ENCODE data around the gene FGF12.
A peak's percentile ranks its signal among the peaks of the same experiment; 100 is the strongest.
"Not testable (repeated sequence)": the region's sequence is repeated elsewhere in the genome, so short reads cannot be mapped to it uniquely, and the experiment has no call there.

Gene FGF12

GRCh38 chr3:192576704-192577103, 150.6 kb downstream of the FGF12 start:
- DNase-seq, result not testable (repeated sequence)

GRCh38 chr3:192575879-192576506, 151.3 kb downstream of the FGF12 start:
- DNase-seq, result no peak

DNA sequence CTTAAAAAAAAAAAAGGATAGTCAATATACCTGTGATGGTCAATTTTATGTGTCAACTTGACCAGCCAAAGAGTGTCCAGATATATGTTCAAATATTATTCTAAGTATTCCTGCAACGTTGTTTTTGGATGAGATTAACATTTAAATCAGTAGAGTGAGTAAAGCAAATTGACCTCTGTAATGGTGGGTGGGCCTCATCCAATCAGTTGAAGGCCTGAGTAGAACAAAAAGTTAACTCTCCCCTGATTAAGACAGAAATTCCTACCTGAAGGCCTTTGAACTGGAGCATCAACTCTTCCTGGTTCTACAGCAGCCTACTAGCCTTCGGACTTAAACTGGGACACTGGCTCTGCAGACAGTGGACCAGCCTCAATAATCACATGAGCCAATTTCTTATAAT, 154.1 kb downstream of the FGF12 start:
- no peak for DNase-seq

DNA sequence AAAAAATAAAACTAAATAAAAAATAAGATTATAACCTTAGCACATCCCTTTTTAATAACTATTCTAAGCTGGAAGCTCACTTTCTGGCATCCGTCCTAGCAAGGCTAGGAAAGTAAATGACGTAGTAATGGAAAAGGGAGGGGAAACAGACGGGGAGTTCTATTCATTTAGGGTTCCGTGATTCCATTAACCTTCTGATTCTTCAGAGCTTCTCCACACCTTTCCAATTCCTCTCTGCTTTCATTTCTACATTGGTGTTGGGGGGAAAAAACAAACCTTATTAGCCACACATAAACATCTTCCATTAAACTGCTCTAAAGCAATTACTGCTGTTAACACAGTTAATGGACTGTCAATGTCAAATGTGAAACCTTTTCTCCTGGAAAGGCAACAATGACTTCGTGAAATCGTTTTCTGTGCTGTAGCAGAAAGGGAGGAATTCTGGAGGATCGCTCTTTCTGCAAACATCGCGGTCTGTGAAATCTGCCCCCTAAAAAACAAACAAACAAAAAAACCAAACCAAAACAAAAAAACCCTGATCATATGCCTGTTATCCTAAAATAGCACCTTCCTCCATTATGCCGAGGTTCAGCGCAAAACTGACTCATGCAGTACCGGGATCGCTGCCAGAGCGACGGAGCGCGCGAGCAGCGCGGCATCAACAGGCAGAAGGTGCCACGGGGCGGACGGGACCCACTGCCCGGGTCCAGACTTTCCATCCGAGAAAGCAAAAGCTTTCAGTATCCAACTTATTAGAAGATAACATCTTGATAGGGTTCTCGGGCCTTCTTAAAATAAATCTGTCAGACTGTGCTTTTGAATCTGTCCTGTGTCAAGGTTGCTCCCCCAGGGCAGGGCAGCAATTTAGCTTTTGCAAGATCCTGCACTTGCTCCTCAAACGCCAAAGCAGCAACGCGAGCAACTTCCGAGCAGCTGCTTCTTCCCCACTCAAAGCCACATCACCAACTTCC, 156.2 kb downstream of the FGF12 start:
- peak; percentile 68 for DNase-seq

- DNase-seq, result no peak
Measured at GRCh38 chr3:192570315-192570714, 157.0 kb downstream of the FGF12 start.

- peak; percentile 57 for DNase-seq
Measured at GRCh38 chr3:192566706-192567290, 160.5 kb downstream of the FGF12 start.

- DNase-seq, result no peak
Measured at GRCh38 chr3:192564611-192565010, 162.7 kb downstream of the FGF12 start.

DNA sequence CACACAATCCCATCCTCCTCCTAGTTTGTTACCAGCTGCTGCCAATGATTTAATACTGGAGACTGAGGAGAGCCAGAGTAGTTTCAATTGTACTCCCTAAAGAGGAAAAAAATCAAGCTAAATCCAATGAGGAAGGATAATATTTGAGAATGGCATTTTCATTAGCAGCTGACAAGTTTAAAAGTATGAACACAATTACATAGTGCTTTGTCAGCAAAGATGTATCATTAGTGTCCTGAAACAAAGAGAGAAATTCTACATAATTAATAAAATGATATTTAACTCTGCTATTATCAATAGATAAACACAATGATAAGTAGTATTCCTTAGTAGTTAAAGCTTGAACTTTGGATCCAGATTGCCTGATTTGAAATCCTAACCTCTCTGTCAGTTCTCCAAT, 163.9 kb downstream of the FGF12 start:
- no peak for DNase-seq

DNA sequence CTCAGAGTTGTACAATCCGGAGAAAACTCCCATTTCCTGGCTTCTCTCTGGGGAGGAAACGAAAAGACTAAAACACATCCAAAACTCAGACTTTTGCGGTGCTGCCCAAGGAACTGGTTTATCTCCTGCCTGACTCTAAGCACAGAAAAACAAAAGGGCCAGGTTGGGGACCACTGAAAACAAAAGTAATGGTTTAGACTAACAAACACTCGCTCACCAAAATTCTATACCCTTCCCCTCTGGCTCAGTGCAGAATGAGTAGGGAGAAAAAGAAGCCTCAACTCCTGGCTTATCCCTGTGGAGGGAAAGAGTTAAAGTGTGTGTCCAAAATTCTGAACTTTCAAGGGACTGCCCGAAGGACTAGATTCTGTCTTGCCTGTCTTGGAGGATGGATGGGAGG, 173.6 kb downstream of the FGF12 start:
- no peak for DNase-seq

DNA sequence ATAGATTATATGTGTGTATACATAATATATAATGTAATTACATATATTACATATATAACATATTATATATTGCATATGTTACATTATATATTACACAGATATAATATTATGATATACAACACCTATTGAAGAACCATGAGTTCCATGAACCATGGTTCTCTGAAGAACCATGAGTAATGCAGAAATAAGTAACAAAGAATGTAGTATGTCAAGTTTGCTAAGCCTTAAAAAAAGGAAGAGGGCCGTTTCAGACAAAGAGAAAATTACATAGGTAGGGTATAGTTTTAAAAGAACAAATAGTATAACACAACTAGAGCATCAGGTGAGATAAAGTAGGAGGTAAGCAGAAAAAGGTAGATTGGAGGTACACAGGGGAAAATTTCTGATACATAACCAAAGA, 177.0 kb downstream of the FGF12 start:
- no peak for DNase-seq

DNA sequence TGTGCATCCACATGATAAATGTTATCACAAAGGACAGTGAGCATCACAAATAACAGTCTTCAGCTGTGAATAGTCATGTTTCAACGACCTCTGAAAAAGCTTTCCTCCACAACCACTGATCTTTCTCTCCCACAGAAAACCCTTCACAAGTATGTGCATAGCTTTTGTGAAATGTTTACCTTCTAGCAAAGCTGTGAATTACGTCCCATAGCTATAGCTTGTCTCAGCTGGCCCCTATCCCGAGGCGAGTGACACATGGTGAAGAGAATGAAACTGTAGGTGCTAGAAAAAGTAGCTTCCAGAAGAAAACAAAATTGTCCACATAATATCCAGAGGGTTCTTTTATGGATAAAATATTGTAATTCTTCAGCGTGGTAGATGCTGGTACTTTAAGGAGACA, 182.0 kb downstream of the FGF12 start:
- no peak for DNase-seq

DNA sequence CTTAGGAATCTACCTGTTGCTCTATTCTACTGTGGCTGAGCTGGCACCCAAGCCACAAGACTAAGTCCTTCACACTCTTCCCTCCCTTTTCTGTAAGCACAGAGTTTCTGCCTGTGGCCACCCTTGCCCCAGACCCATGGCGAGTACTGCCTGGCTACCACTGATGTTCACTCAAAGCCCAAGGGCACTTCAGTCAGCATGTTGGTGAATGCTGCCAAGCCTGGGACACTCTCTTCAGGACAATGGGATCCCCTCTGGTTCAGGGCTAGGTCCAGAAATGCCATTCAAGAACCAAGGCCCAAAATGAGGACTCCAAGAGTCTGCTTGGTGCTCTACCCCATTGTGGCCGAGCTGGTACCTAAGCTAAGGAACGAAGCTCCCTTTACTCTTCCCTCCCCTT, 184.2 kb downstream of the FGF12 start:
- no peak for DNase-seq

DNA sequence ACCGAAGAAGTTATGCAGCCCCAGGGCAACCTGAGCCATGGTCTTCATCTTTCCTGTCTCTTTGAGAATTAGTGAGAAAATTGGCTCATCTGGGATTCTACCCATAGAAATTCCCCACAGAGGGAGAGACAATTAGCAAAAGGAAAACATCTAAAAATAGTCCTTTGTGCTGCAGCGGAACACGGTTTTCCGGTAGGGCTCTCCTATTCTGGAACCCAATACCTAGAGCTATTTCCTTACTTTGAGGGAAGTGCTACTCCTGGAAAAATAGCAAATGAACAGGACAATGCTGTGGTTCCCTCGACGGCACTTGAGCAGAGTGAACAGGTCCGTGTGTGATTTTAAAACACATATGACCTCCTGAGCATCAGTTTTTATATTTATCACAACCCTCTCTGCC, 210.5 kb downstream of the FGF12 start:
- DNase-seq, result no peak

- peak; percentile 45 for DNase-seq
Measured at GRCh38 chr3:192515664-192516045, 211.7 kb downstream of the FGF12 start.

- peak; percentile 80 for DNase-seq
Measured at GRCh38 chr3:192514754-192515663, 212.3 kb downstream of the FGF12 start.

DNA sequence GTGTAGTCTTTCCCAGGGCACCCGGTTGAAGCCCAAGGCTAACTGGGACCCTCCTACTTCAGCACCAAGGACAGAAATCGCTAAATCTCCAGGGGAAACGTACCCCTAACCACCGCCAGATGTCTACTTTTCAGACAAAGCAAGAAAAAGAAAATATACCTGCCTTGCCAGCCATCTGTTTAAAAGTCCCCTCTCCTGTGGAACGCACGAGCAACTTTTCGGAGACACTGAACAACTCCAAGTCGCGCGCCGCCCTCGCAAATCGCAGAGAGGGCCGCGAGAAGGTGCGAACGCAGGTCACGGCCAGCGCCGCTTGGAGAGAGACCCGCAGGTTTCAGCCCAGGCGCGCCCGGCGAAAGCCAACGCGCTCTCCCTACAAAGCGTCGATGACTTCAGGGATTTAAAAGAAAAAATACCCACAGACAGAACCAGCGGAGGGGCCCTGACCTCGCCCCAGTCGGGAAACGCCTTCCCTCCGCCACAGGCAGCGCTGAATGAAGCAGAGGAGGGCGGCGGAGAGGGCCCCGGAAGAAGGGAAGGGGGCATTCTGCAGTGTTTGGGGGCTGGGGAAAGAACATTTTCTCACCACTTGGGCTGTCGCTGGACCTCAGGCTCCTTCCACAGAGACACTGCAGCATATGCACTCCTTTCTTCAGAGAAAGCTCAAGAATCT, 213.1 kb downstream of the FGF12 start:
- peak; percentile 72 for DNase-seq

GRCh38 chr3:192505731-192506130, 221.6 kb downstream of the FGF12 start:
- no peak for DNase-seq

DNA sequence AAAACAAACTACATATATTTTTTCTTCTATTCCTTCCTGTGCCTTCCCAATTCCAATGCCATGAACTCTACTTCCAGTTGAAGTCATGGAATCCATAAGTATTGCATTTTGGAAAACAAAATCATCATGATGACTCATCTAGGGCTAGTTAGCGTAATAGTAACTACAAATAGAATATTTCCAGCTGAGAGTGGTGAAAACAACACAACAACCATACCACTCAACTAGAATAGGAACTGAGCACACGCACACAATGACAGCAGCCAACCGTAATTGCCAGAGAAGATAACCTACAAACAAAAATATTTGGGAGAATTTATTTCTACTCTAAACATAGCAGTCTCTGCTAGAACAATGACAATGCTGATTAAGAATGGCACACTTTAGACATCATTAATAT, 225.9 kb downstream of the FGF12 start:
- DNase-seq, result no peak

DNA sequence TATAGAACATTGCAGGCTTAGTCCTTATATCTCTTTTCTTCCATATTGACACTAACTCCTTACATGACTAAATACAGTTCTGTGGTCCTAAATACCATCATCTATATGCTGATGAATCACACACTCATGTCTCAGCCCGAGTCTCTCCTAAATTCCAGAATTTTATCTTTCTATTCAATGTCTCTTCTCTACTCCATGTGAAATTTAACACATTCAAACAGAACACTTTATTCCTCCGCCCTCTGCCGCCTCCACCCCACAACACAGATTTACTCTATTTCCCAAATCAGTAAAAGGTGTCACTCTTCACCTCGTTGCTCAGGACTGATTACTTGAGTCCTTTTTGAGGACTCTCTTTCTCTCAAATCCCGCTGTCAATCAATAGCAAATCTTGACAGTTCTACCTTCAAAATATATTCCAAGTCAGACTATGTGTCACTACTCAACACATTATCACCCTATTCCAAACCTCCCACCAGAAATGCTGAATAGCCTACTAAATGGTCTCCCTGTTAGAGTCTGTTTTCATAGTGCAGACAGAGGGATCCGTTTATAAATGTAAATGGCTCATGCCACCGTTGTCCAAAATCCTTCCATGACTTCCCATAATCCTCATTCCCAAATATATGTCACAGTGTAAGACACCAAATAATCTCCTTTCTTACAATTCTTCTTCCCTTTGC, 230.3 kb downstream of the FGF12 start:
- DNase-seq, result no peak

DNA sequence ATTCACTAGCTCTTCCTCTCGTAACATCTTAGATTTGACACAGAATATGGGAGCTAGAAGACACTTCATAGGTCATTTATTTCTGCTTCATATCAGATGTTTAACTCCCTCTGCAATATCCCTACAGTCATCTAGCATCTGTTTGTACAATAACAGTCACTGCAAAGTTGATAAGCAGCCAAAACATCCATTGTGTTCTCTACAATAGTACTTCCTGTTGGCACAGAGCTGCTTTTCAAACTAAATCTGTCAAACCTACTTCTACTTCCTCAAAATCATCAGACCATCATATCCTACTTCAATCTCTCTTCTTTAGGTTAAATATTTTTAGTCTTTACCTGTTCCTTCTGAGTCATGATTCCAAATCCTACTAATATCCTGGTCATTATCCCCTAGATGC, 233.2 kb downstream of the FGF12 start:
- DNase-seq, result no peak

DNA sequence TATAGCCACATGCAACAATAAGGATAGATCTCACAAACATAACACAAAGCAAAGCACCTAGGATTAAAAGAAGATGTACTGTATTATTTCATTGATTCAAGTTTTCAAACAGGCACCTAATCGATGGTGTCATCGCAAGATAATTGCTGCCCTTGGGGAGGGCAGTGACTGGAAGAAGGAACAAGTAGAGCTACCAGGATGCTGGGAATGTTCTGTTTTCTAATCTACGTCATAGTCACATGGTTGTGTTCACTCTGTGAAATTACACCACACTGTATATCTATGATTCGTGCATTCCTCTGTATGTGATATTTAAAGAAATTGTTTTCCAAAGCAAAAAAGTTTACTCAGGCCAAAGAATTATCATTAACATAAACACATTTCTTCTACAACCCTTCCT, 236.6 kb downstream of the FGF12 start:
- no peak for DNase-seq

- no peak for DNase-seq
Measured at GRCh38 chr3:192489579-192489978, 237.8 kb downstream of the FGF12 start.

Data from retina (tissue), 1 donor.